Nephron progenitor cell (in vitro differentiated cells): ENCODE measurements around the gene ANP32B.

Experiments used
- DNase-seq: peaks from one replicate; pipeline ENCODE4 v3.0.0; 2021
- H3K27ac Mint-ChIP-seq: 2 replicates; pipeline ENCODE4 v1.8.0; 2021; ENCODE audit warnings: mild to moderate bottlenecking, moderate library complexity, mixed read lengths
- H3K27me3 Mint-ChIP-seq: 2 replicates; pipeline ENCODE4 v1.8.0; 2021; ENCODE audit warnings: mild to moderate bottlenecking, low read depth, mixed read lengths; ENCODE audit not compliant: poor library complexity
- H3K36me3 Mint-ChIP-seq: 2 replicates; pipeline ENCODE4 v1.8.0; 2021; ENCODE audit warnings: low read depth, mixed read lengths
- H3K4me1 Mint-ChIP-seq: 2 replicates; pipeline ENCODE4 v1.8.0; 2021; ENCODE audit warnings: mixed read lengths
- H3K4me3 Mint-ChIP-seq: 2 replicates; pipeline ENCODE4 v1.8.0; 2021; ENCODE audit warnings: mild to moderate bottlenecking, moderate library complexity, mixed read lengths
- H3K9me3 Mint-ChIP-seq: 2 replicates; pipeline ENCODE4 v1.8.0; 2021; ENCODE audit warnings: mild to moderate bottlenecking, moderate library complexity, mixed read lengths
- CTCF ChIP-seq: fragments of 200-600 bp; sonication (generic); IDR thresholded peaks from 2 replicates; pipeline ENCODE4 v1.5.0; 2021; ENCODE audit warnings: antibody characterized with exemption

ANP32B gene

GRCh38 chr9:97982683-97983588 is at the start of gene ANP32B:
Gene ANP32B, plus strand, starts transcription at chr9:97983341. Its CDS starts 215 bp downstream, at chr9:97983556.
- H3K36me3 Mint-ChIP-seq = no peaks in the 10 kb centered on the region
- H3K9me3 Mint-ChIP-seq = no peaks in the 10 kb centered on the region
- no peak within 1 kb of the TSS for H3K27ac Mint-ChIP-seq
- peaks cover 48% of the 10 kb centered on the region for H3K4me1 Mint-ChIP-seq
- peak; percentile 62 for TF ChIP-seq CTCF
- peaks cover 18% of the 10 kb centered on the region for H3K27me3 Mint-ChIP-seq
- DNase-seq = peak; percentile 94
- H3K4me3 Mint-ChIP-seq = peak within 1 kb of the TSS; percentile 81

GRCh38 chr9:97934321-97935115 is 48.6 kb upstream of the ANP32B start:
- no peak for TF ChIP-seq CTCF
- peaks cover 100% of the 10 kb centered on the region for H3K27me3 Mint-ChIP-seq

DNA sequence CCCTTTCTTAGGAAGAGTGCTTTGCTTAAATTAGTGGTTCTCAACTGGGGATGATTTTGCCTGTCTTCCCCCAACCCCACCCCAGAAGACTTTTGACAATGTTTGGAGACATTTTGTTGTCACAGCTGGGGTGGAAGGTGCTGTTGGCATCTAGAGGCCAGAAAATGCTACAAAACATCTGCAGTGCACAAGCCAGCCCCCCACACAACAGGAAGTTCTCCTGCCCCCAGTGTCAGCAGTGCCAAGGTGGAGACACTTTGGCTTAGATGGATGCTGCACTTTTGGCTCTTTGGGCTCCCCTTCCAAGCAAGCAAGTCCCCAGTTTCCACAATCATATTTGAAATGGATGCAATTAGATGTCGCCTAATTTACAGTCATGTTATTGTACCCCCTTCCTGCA is 47.9 kb upstream of the ANP32B start:
- Mint-ChIP-seq H3K4me3 (no peak overlapping the region), H3K27me3 (peaks cover 100% of the 10 kb centered on the region), H3K36me3 (no peaks in the 10 kb centered on the region), H3K9me3 (no peaks in the 10 kb centered on the region), H3K4me1 (no peaks in the 10 kb centered on the region), H3K27ac (no peak overlapping the region)
- no peak for DNase-seq
- no peak for TF ChIP-seq CTCF

More at GRCh38 chr9:97934321-97935115, 48.6 kb upstream of the ANP32B start:
- no peaks in the 10 kb centered on the region for H3K9me3 Mint-ChIP-seq
- no peaks in the 10 kb centered on the region for H3K36me3 Mint-ChIP-seq
- no peaks in the 10 kb centered on the region for H3K4me1 Mint-ChIP-seq
- H3K4me3 Mint-ChIP-seq = no peak overlapping the region
- H3K27ac Mint-ChIP-seq = no peak overlapping the region
- no peak for DNase-seq

DNA sequence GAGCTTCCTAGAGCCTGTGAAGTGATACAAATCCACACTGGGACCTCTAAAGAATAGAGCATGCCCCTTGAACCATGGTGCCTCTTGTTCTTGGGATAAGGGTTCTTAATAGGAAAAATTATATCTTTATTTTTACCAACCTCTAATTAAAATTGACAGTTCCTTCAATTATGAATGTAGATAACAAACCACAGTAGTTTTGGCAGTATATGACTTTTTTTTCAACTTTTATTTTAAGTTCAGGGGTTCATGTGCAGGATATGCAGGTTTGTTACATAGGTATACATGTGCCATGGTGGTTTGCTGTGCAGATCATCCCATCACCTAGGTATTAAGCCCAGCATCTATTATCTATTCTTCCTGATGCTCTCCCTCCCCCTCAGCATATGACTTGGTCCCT is 46.1 kb upstream of the ANP32B start:
- Mint-ChIP-seq H3K27me3 (peaks cover 98% of the 10 kb centered on the region), H3K9me3 (no peaks in the 10 kb centered on the region), H3K36me3 (no peaks in the 10 kb centered on the region), H3K27ac (no peak overlapping the region), H3K4me1 (no peaks in the 10 kb centered on the region), H3K4me3 (no peak overlapping the region)
- no peak for TF ChIP-seq CTCF
- DNase-seq = no peak

DNA sequence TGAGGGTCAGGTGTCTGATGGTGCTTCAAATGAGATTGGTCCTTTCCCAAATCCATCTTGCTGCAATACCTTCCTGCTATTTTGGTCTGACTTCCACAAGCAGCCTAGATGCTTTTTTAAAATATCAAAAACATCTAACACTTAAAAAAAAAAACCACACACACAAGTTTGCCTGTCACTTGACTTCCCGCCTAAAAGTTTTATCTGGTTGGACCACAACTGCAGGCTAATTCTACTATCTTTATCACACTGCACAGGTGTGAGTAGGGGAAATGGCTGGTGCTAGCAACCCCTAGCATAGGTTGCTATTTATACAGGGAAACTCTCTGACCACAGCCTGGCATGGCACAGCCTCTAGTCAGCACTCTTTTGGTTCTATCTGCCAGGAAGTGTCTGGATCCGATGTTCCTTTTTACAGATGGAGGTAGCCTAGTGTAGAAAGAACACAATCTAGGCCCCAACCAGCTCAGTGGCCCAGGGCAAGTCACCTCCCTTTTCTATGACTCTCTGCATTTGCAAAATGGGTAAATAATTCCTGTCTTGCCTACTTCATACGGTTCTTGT is 45.0 kb upstream of the ANP32B start, which contains the start of gene HEMGN:
HEMGN (minus strand) TSS at position 92 of the 564 bp plus-strand sequence; CDS start at position 56, 36 bp downstream.
- Mint-ChIP-seq H3K36me3 (no peaks in the 10 kb centered on the region), H3K27ac (no peak within 1 kb of the TSS), H3K4me1 (no peaks in the 10 kb centered on the region), H3K4me3 (no peak within 1 kb of the TSS), H3K27me3 (peaks cover 86% of the 10 kb centered on the region), H3K9me3 (no peaks in the 10 kb centered on the region)
- TF ChIP-seq CTCF = no peak
- no peak for DNase-seq
